Astrocyte of the spinal cord (primary cell): ENCODE results near the gene HPCAL1.

Experiments used
- DNase-seq: peaks from one replicate; pipeline ENCODE4 v3.0.0; 2011; ENCODE audit warnings: low read depth, low spot score
- H3K4me3 ChIP-seq: 2 replicates; pipeline ENCODE4 v1.5.1; 2011; ENCODE audit warnings: low read depth, mild to moderate bottlenecking, low read length, moderate library complexity
- CTCF ChIP-seq: IDR thresholded peaks from 2 replicates; pipeline ENCODE4 v1.5.1; 2012; ENCODE audit warnings: low read depth, mild to moderate bottlenecking, low read length, inconsistent platforms
- in situ Hi-C: cut with HindIII; loops from 2 replicates; pipeline ENCODE4 v1.10.0; 2017; ENCODE audit warnings: low sequenced_read_pairs

HPCAL1 gene

GRCh38 chr2:10264506-10265328, 38.0 kb upstream of the HPCAL1 start:
- TF ChIP-seq CTCF, result no peak
- no peak for DNase-seq
- in situ Hi-C loops, result no loop called here
- no peak overlapping the region for H3K4me3 ChIP-seq

DNA sequence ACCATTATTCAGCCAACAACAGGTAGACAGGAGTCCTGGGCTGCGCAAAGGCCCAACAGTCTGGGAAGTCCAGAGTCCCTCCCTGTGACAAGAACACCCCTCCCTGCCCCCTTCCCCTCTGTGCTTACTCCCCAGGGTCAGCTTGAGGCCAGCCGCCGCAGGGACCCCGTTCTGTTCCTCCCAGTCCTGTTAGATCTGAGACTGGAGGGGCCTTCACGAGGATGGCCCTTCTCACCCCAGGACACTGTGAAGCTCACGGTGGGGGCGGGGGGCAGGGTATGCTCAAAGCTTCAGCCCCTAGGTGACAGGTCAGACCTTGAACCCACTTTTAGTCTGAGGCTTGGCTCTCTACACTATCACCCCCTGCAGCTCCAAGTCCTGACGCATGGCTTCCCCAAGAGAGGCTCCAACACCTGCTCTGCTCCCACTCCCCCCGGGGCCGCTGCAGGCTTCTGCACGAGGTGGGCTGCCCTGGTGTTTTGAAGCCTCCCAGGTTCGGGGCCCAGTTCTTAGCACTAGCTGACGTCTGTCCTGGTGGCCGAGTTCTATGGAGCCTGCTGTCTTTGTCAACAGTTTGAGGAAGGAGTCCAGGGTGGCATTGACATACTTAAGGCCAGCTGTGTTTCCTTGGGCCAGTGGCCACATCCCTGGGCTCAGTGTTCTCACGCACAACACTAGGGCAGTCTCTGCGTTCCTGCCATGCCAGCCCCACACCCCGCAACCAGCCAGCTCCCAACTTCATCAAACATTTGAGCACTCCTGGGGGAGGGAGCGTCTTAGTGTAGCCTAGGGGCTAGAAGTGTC, 37.2 kb upstream of the HPCAL1 start:
- peak; percentile 20 for DNase-seq
- TF ChIP-seq CTCF, result no peak
- H3K4me3 ChIP-seq, result no peak overlapping the region
- in situ Hi-C loops, result no loop called here

DNA sequence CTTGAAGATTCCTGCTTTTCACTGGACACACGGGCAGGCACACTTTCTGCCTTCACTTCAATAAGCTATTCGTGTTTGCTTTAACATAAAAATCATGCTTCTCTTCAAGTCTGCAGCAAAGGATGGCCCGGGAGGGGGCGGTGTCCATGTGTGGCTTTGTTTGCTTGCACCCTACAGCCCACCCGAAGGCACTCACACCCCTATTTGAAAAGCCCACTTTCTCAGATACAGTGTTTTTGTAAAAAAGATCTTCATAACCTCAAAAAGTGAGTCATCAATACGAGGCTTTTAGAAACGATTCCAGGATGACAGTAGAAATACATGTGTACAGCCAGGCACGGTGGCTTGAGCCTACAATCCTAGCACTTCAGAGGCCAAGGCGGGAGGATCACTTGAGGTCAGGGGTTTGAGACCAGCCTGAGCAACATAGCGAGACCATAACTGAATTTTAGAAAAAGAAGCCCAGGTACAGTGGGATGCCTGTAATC, 36.5 kb upstream of the HPCAL1 start:
- in situ Hi-C loops, result no loop called here
- DNase-seq, result peak; percentile 40
- TF ChIP-seq CTCF, result peak; percentile 15

GRCh38 chr2:10267036-10267435, 35.7 kb upstream of the HPCAL1 start:
- in situ Hi-C loops, result no loop called here
- no peak for DNase-seq
- TF ChIP-seq CTCF, result no peak
- no peak overlapping the region for H3K4me3 ChIP-seq

More for the DNA sequence above, 36.5 kb upstream of the HPCAL1 start:
- H3K4me3 ChIP-seq, result no peak overlapping the region

DNA sequence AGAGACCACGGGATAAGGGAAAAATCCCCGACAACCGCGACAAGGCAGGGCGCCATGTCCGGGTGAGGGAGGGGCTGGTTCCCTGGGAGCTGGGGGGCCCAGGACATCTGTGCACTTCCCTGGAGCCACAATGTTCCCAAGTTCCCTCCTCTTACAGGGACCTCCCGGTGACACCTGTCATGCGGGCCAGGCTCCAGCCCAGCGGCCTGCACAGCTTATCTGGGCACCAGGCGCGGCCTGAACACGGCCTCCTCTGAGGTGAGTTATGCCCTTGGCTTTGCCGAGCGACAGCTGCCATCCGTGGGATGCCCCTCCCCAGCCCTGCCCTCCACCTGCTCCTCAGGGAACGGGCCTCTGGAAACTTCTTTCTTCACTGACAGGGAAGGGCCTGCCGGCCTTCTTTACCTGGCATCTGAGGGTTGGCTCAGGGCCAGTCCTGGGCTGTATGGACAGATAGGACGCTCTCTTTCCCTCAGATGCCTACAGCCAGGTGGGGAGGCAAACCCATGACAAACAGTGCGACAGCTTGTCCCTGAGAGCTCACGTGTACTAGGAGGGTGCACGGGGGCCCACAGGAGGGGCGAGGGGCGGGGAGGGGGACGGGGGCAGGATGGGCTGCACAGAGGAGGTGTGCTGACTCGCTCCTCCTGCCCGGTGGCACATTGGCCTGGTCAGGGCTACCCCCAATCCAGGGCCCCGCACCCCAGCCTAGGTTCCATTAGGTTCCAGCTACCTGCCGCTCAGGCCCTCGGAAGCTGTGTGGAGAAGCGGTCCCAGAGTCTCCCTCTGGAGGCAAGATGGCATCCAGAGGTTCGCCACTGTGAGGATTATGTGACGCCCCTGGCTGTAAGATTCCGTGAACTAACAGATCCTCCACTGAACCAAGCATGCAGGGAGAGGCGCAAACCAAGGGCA, 34.9 kb upstream of the HPCAL1 start:
- no peak for DNase-seq
- in situ Hi-C loops, result no loop called here
- no peak for TF ChIP-seq CTCF
- H3K4me3 ChIP-seq, result no peak overlapping the region

GRCh38 chr2:10269291-10269690, 33.4 kb upstream of the HPCAL1 start:
- H3K4me3 ChIP-seq, result no peak overlapping the region
- TF ChIP-seq CTCF, result no peak
- no peak for DNase-seq
- in situ Hi-C loops, result no loop called here
